Adrenal gland (tissue), 12 donors: ENCODE measurements around the gene CAPZA2. TPM values are rescaled to one million over a fixed set of nuclear protein-coding genes. Genes with fewer than 3 reads are reported as not detected.
"Not testable (repeated sequence)": the region's sequence is repeated elsewhere in the genome, so short reads cannot be mapped to it uniquely, and the experiment has no call there.

Experiments
- DNase-seq, 7 donors: peaks; one replicate each; pipeline ENCODE4 v3.0.0-alpha.2; 2019 to 2020
- H3K27ac ChIP-seq, 5 donors: fragments of 200-600 bp; sonication (generic) in 4 of 5; 1 replicate in 3 of 5; 2 replicates in 2 of 5; pipeline versions ENCODE4 v1.5.1 to v1.8.0; 2016 to 2020; ENCODE audit warnings: mild to moderate bottlenecking in 1 of 5
- H3K27me3 ChIP-seq: fragments of 200-600 bp; 2 replicates; pipeline ENCODE4 v1.8.0; 2021
- H3K36me3 ChIP-seq, 2 donors: fragments of 200-600 bp; replicated peaks in 1 of 2; 1 replicate in 1 of 2; 2 replicates in 1 of 2; pipeline versions ENCODE4 v1.5.1 to v1.8.0; 2018 to 2022
- H3K4me1 ChIP-seq, 2 donors: fragments of 200-600 bp; replicated peaks in 1 of 2; 1 replicate in 1 of 2; 2 replicates in 1 of 2; pipeline versions ENCODE4 v1.5.1 to v1.8.0; 2018 to 2021
- H3K4me3 ChIP-seq, 4 donors: fragments of 200-600 bp; sonication (generic) in 3 of 4; one replicate each; pipeline ENCODE4 v1.5.1; 2016 to 2018
- H3K9me3 ChIP-seq, 3 donors: fragments of 200-600 bp; sonication (generic) in 1 of 3; replicated peaks in 1 of 3; 1 replicate in 2 of 3; 2 replicates in 1 of 3; pipeline versions ENCODE4 v1.5.1 to v1.8.0; 2016 to 2021
- CTCF ChIP-seq, 6 experiments: fragments of 450-650 bp in 4 of 6; fragments of 200-600 bp in 2 of 6; sonication (generic) in 1 of 6; IDR thresholded peaks; 1 replicate in 5 of 6; 2 replicates in 1 of 6; pipeline versions ENCODE4 v1.5.1 to v1.8.0; 2016 to 2021; ENCODE audit warnings: antibody characterized with exemption in 6 of 6, mild to moderate bottlenecking in 2 of 6, moderate library complexity in 1 of 6
- POLR2A ChIP-seq, 2 donors: fragments of 450-650 bp; IDR thresholded peaks; one replicate each; pipeline ENCODE4 v1.6.1; 2017; ENCODE audit warnings: antibody characterized with exemption in 2 of 2, mild to moderate bottlenecking in 2 of 2, moderate library complexity in 1 of 2
- WGBS, 4 donors: extraction: QIAGEN DNeasy Blood & Tissue Kit in 2 of 4; methylation state at CpG; one replicate each; pipeline versions ENCODE4 v1.1.5 to v1.1.7; 2013 to 2017; 5-methylcytosine and 5-hydroxymethylcytosine counted together
- intact Hi-C, 2 donors: fragments of 100-400 bp; cut with DNase I; formaldehyde crosslinking; loops; one replicate each; pipeline versions ENCODE4 v1.14.1 to v1.15.0; 2022 to 2023
- polyA plus RNA-seq, 3 donors: library from polyadenylated mRNA; stranded (reverse); fragments of 200-250 nt in 2 of 3; fragments of 350-450 nt in 1 of 3; fragmentation: Illumina TruSeq in 1 of 3; extraction: RNeasy Lipid Tissue Mini Kit (QIAGEN cat#74804) in 1 of 3; gene quantifications; one replicate each; pipeline ENCODE4 v1.2.3, GENCODE V29; 2013 to 2014
- total RNA-seq, 9 donors: library from RNA; depleted of rRNA in 4 of 9; stranded (reverse); fragments of >200 nt in 4 of 9; fragments of 120-200 nt in 1 of 9; fragmentation: NEBNext Ultra II Directional in 1 of 9; extraction: Animal tissue kit (Norgen Biotek cat#: 25700) in 1 of 9; gene quantifications; one replicate each; pipeline versions ENCODE4 v1.1.0 to v1.2.4, GENCODE V29; 2013 to 2023
- donor health status: healthy with polysubstance abuse.
- donor health status: Bipolar disorder and iron deficiency.
- donor health status: DM: yes; HTN: yes; CAD: no.
- donor health status: DM: no; HTN: no; CAD: no.
- donor health status: DM: no; HTN: no; CAD: no.
- donor health status: DM: yes; HTN: yes; CAD: no.

Gene CAPZA2
- total and polyA plus RNA-seq, 12 donors = 18.6 to 241 (median 155) TPM

DNA sequence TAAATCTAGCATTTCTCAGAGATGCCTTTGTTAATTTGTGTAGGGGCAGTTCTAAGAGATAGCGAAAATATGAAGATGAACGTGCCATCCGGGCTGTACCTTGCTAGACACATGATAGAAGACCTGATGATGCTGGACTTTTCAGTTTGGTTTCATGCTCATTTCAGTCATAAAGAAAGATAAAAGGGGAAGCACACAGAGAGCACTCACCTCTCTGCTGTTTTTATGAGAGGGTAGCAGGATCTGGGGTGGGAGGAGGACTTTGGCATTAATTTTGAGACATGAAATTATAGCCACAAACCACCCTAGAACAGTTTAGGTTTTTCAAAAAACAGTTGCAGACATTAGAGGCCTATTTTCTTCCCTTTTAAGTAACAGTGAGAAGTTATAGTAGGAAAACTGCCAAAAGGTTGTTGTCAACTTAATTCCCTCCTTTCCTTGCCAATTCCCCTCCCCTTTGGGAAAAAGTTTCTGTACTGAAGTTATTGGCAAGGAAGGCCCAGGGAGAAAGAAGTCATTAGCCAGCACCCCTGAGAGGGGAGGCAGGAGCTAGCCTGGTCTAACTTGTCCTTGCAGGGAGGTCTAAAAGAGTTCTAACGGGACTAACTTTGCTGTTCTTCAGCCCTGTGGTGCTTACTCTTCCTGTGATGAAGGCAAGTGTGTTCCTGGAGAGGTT, 93.6 kb downstream of the CAPZA2 start:
- Histone ChIP-seq H3K9me3 (no peaks in the 10 kb centered on the region), H3K4me1 (peaks cover 4 to 28% of the 10 kb centered on the region in 2 donors), H3K27me3 (no peaks in the 10 kb centered on the region), H3K4me3 (no peak overlapping the region), H3K36me3 (no peaks in the 10 kb centered on the region), H3K27ac (peak overlapping the region in 4 of 5 donors; percentile 16 to 99 (median 41))
- peak in 2 of 7 donors; percentile 16 to 24 for DNase-seq
- 62 to 73% (median 64%) methylated on average over 4 of the region's 4 CpGs for WGBS, 4 donors
- intact Hi-C loops = no loop called here
- no peak for TF ChIP-seq CTCF (IDR thresholded peaks at IDR 0.05)
- TF ChIP-seq POLR2A (IDR thresholded peaks at IDR 0.05) = no peak

GRCh38 chr7:116956477-116956804, 94.1 kb downstream of the CAPZA2 start:
- Histone ChIP-seq H3K4me3 (no peak overlapping the region), H3K36me3 (no peaks in the 10 kb centered on the region), H3K27ac (peak overlapping the region in 3 of 5 donors; percentile 16 to 99 (median 61)), H3K27me3 (no peaks in the 10 kb centered on the region), H3K4me1 (peaks cover 4 to 28% of the 10 kb centered on the region in 2 donors), H3K9me3 (no peaks in the 10 kb centered on the region)
- WGBS, 4 donors = 85 to 90% (median 88%) methylated on average over 1 to 2 of the region's 2 CpGs
- TF ChIP-seq POLR2A (IDR thresholded peaks at IDR 0.05) (no peak), CTCF (IDR thresholded peaks at IDR 0.05) (no peak)
- intact Hi-C loops = no loop called here
- DNase-seq = no peak

DNA sequence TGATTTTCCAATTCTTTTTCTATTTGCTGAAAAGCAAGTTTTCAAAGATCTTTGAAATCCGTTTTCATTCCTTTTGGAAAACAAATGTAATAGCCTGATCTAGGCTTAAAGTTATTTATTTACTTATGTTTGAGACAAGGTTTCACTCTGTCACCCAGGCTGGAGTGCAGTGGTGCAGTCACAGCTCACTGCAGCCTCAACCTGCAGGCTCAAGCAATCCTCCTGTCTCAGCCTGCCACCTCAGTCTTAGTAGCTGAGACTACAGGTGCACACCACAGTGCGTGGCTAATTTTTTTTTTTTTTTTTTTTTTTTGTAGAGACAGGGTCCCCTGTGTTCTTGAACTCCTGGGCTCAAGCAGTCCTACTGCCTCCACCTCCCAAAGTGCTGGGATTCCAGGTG, 95.5 kb downstream of the CAPZA2 start:
- intact Hi-C loops = no loop called here
- Histone ChIP-seq H3K36me3 (no peaks in the 10 kb centered on the region), H3K4me3 (no peak overlapping the region), H3K27ac (no peak overlapping the region), H3K27me3 (no peaks in the 10 kb centered on the region), H3K4me1 (peaks cover 4 to 23% of the 10 kb centered on the region in 2 donors), H3K9me3 (no peaks in the 10 kb centered on the region)
- TF ChIP-seq CTCF (IDR thresholded peaks at IDR 0.05) (no peak), POLR2A (IDR thresholded peaks at IDR 0.05) (no peak)
- DNase-seq = no peak
- WGBS, 4 donors = 84 to 91% (median 84%) methylated on average over 2 of the region's 2 CpGs

GRCh38 chr7:116961966-116962673, 99.7 kb downstream of the CAPZA2 start:
- 85 to 92% (median 88%) methylated on average over 4 of the region's 4 CpGs for WGBS, 4 donors
- H3K27me3 ChIP-seq, intact Hi-C loops: not testable (repeated sequence)

DNA sequence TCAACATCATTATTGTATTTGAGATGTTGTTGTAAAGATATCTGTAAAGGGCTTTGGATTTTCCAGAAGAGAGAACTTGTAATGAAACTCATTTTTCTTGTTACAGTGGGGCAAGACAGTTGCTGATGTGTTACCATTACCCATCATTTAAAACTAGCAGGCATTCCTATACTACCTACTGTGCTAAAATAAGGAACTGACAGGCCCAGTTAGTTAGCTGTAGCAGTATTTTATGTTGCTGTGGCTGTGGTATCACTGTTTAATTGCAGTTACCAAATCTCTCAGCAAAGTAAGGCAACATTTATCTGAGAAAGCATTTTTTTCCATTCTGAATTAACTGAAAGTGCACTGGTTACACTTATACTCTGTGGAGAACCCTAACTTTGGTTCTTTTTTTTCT, 100.8 kb downstream of the CAPZA2 start:
- no peak for TF ChIP-seq POLR2A (IDR thresholded peaks at IDR 0.05)
- TF ChIP-seq CTCF (IDR thresholded peaks at IDR 0.05) = no peak
- Histone ChIP-seq H3K4me1 (peaks cover 0 to 5% of the 10 kb centered on the region in 2 donors), H3K4me3 (no peak overlapping the region), H3K27me3 (no peaks in the 10 kb centered on the region), H3K27ac (no peak overlapping the region), H3K9me3 (no peaks in the 10 kb centered on the region), H3K36me3 (no peaks in the 10 kb centered on the region)
- DNase-seq = no peak
- intact Hi-C loops = no loop called here

More at GRCh38 chr7:116961966-116962673, 99.7 kb downstream of the CAPZA2 start:
- H3K4me1 ChIP-seq, H3K27ac ChIP-seq, H3K4me3 ChIP-seq, H3K36me3 ChIP-seq, H3K9me3 ChIP-seq, DNase-seq: not testable (repeated sequence)
